UCSD-AML1 (cell line): ENCODE measurements around the gene TRPV2.
"Not testable (repeated sequence)": the region's sequence is repeated elsewhere in the genome, so short reads cannot be mapped to it uniquely, and the experiment has no call there.

Experiments
- DNase-seq: peaks from one replicate; lab custom pipeline; 2025; ENCODE audit not compliant: unreplicated experiment; lab: John Stamatoyannopoulos, UW

The TRPV2 gene, protein sequence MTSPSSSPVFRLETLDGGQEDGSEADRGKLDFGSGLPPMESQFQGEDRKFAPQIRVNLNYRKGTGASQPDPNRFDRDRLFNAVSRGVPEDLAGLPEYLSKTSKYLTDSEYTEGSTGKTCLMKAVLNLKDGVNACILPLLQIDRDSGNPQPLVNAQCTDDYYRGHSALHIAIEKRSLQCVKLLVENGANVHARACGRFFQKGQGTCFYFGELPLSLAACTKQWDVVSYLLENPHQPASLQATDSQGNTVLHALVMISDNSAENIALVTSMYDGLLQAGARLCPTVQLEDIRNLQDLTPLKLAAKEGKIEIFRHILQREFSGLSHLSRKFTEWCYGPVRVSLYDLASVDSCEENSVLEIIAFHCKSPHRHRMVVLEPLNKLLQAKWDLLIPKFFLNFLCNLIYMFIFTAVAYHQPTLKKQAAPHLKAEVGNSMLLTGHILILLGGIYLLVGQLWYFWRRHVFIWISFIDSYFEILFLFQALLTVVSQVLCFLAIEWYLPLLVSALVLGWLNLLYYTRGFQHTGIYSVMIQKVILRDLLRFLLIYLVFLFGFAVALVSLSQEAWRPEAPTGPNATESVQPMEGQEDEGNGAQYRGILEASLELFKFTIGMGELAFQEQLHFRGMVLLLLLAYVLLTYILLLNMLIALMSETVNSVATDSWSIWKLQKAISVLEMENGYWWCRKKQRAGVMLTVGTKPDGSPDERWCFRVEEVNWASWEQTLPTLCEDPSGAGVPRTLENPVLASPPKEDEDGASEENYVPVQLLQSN

DNA sequence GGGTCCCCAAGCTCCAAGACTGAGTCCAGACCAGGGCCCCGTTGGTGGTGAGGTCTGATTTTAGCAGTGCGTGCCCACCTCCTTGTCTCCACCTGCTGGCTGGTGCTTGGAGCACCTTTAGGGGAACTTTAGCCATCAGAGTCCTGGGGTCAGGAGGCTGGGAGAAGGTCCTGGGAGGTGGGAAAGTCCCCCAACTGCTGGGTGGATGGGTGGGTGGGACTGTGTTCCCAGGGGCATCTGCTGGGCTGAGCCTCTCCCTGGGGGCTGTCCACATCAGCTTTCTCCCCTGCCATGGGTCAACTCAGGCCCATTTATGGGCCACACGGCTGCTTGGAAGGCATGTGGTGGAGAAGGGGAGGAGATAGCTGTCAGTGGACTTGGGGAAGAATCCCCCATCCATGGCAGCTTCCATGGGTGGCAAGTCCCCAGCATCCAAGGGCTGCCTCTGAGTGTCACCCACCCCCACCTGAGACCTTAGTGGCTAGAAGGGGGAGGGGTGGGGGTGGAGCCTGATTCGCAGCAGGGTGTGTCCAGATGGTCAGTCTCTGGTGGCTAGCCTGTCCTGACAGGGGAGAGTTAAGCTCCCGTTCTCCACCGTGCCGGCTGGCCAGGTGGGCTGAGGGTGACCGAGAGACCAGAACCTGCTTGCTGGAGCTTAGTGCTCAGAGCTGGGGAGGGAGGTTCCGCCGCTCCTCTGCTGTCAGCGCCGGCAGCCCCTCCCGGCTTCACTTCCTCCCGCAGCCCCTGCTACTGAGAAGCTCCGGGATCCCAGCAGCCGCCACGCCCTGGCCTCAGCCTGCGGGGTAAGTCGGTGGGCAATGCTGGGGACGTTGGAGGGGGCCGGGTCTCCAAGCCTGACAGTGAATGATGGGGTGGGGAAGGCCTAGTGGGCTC lies at the start of gene TRPV2:
TSS of gene TRPV2 (plus strand) at position 541 of the 894 bp plus-strand sequence. CDS start 2,098 bp downstream, outside the sequence.
- DNase-seq = peak; percentile 58

- DNase-seq = no peak
These were observed 43.6 kb upstream of the TRPV2 start for GRCh38 chr17:16371742-16372141.

DNA sequence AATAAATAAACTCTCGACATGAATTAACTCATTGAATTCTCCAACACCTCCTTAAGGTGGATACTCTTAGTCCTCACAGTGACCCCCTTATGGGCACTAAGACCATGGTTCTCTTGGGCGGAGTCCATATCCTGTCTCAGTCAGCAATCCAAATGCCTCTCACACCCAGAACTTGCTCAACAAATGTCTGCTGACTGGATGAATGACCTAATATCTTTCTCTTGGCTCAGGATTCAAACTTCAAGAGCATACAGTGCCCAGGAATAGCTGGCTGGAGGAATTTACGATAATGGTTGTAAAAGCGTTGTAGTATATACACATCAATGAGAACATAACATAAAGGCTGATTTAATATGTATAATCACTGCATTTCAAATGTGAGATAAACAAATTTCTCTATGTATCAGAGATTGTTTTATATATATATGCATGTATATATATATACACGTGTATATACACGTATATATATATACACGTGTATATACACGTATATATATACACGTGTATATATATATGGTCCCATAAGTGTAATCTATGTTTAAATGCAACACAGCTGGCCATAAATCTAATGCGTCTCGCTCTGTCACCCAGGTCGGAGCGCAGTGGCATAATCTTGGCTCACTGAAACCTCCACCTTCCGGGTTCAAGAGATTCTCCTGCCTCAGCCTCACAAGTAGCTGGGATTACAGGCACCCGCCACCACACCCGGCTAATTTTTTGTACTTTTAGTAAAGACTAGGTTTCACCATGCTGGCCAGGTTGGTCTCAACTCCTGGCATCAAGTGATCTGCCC lies 41.0 kb upstream of the TRPV2 start:
- no peak for DNase-seq

DNA sequence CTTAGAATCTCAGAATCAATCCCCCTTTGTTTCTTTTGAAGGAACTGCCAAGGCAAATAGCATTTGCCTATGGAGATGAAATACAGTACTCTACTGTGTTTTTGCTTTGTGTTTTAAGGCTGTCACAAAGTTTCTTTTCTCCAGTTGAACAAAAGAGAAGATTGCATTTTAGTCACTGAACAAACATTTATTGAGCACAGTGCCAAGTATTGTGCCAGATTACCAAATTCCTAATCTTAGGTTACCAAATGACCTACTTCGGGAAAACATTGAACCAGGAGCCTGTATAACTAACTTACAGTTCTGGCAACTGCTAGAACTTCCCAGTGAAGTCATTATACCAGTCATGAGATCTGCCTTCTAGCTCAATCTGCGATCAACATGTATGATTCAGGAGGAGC lies 37.4 kb upstream of the TRPV2 start:
- no peak for DNase-seq

- DNase-seq = no peak
These were observed 36.6 kb upstream of the TRPV2 start for GRCh38 chr17:16378636-16379282.

GRCh38 chr17:16379654-16380053 lies 35.7 kb upstream of the TRPV2 start:
- DNase-seq = no peak

DNA sequence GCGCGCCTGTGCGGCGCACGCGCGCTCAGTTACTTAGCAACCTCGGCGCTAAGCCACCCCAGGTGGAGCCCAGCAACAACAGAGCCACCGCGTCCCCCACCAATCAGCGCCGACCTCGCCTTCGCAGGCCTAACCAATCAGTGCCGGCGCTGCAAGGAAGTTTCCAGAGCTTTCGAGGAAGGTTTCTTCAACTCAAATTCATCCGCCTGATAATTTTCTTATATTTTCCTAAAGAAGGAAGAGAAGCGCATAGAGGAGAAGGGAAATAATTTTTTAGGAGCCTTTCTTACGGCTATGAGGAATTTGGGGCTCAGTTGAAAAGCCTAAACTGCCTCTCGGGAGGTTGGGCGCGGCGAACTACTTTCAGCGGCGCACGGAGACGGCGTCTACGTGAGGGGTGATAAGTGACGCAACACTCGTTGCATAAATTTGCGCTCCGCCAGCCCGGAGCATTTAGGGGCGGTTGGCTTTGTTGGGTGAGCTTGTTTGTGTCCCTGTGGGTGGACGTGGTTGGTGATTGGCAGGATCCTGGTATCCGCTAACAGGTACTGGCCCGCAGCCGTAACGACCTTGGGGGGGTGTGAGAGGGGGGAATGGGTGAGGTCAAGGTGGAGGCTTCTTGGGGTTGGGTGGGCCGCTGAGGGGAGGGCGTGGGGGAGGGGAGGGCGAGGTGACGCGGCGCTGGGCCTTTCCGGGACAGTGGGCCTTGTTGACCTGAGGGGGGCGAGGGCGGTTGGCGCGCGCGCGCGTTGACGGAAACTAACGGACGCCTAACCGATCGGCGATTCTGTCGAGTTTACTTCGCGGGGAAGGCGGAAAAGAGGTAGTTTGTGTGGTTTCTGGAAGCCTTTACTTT lies 34.5 kb upstream of the TRPV2 start, which contains the start of gene UBB:
TSS of gene UBB (plus strand) at position 452 of the 856 bp plus-strand sequence. CDS start 817 bp downstream, outside the sequence.
- DNase-seq = peak; percentile 86

- no peak for DNase-seq
These were observed 33.9 kb upstream of the TRPV2 start for GRCh38 chr17:16381496-16381820.

DNA sequence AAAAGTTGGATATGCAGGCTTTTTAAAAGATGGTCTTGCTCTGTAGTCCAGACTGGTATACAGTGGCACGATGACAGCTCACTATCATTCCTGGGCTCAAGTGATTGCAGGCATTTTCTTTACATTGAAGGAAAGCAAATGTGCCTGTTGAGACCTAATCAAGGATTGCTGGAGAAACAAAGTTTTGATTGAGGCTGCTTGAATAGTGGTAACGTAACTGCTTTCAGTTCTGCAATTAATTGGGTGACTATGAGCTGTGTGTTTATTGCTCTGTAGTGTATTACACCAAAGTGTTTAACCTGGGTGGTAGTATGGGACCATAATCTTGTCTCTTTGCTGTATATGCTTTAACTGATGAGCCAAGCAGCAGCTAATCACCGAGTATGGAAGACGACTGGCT lies 32.2 kb upstream of the TRPV2 start:
- no peak for DNase-seq

DNA sequence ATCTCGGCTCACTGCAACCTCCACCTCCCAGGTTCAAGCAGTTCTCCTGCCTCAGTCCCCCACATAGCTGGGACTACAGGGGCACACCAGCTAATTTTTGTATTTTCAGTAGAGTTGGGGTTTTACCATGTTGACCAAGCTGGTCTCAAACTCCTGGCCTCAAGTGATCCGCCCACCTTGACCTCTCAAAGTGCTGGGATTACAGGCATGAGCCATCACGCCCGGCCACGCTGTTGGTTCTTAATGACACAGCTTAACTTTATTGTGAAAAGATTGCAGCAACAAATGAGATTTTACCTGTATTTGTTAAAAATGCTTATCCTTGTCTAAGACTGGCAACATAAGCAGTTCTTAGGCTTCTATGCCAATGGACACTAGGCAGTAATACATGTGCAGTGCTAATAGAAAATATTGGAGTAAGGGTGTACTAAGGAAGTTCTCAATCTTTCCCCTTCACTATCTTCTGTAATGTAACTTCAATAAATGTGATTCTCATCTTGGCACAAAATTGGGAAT lies 31.5 kb upstream of the TRPV2 start:
- DNase-seq = no peak

DNA sequence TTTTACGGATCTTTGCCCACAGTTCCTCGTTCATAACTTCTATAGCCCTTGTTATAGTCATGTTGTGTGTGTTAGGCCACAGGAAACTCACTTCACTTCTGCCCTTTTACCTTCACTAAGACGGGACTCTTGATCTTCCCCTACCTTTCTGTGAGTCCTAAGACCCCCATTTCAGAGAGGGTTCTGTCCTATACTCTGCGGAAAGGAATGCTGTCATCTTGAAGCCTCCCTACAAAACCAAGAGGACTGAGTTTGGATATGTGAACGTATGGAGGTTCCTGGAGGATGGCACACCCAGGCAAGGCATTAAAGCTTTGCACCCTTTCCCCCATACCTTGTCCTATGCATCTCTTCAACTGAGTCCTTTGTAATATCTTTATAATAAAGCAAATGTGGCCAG lies 30.8 kb upstream of the TRPV2 start:
- no peak for DNase-seq

GRCh38 chr17:16386126-16386507 lies 29.3 kb upstream of the TRPV2 start:
- DNase-seq = not testable (repeated sequence)

- DNase-seq = no peak
These were observed 23.9 kb upstream of the TRPV2 start for GRCh38 chr17:16391451-16391850.

GRCh38 chr17:16392491-16392890 lies 22.9 kb upstream of the TRPV2 start:
- DNase-seq = not testable (repeated sequence)

DNA sequence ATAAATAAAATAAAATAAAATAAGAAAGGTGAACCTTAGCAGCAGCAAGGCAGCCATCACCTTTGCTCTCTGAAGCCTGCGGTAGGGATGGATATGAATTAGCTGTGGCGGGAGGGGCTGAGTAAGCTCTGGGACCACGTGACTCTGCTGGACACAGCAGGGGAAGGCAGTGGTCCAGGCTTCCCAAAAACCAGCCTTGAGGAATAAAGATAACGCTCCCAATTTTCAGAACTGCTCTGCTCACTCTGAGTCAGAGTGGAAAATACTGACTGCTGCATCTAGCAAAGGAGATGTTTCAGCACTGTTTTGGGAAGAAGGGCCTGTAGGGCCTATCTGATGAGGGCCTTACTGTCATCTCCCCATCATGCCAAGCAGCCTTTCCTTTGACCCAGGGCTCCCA lies 19.5 kb upstream of the TRPV2 start:
- DNase-seq = not testable (repeated sequence)

DNA sequence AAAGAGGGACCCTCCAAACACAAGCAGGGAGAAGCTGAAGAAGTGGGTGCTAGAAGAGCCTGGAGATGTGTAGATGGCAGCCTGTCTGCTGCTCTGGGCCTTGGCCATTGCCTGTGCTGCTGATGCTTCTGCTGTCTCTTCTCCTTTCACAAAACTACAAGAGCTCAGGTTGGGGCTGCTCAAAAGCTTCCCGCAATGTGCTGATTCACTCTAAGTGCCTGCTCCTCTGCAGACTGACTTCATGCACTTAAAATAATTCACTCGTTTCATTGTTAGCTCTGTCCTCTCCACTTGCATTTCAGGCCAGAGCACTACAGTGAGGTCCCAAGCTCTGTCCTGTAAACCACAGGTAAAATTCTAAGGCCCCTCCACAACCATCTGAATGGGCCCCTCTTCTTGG lies 18.7 kb upstream of the TRPV2 start:
- DNase-seq = not testable (repeated sequence)

GRCh38 chr17:16398270-16399267 lies 16.8 kb upstream of the TRPV2 start:
- DNase-seq = peak; percentile 28

GRCh38 chr17:16403847-16404246 lies 11.5 kb upstream of the TRPV2 start:
- not testable (repeated sequence) for DNase-seq
